ENCODE results near the gene SCIMP.
"Not testable (repeated sequence)": the region's sequence is repeated elsewhere in the genome, so short reads cannot be mapped to it uniquely, and the experiment has no call there.

Gene SCIMP

GRCh38 chr17:5225668-5226457, 8.8 kb downstream of the SCIMP start:
- TF ChIP-seq JUND (IDR thresholded peaks at IDR 0.05; ENCODE audit: low read depth) = no peak
- no peak for DNase-seq (ENCODE audit: low read depth in 1 of 2, low spot score in 1 of 2)
- in situ Hi-C loops (cut with HindIII; ENCODE audit: low pct_unique_long_range_greater_than_20kb, low sequenced_read_pairs) = no loop called here

GRCh38 chr17:5221912-5222311, 12.7 kb downstream of the SCIMP start:
- in situ Hi-C loops (cut with HindIII; ENCODE audit: low pct_unique_long_range_greater_than_20kb, low sequenced_read_pairs); DNase-seq (ENCODE audit: low read depth in 1 of 2, low spot score in 1 of 2): not testable (repeated sequence)

GRCh38 chr17:5220074-5220473, 14.6 kb downstream of the SCIMP start:
- in situ Hi-C loops (cut with HindIII; ENCODE audit: low pct_unique_long_range_greater_than_20kb, low sequenced_read_pairs) = no loop called here
- TF ChIP-seq JUND (IDR thresholded peaks at IDR 0.05; ENCODE audit: low read depth) = no peak
- DNase-seq (ENCODE audit: low read depth in 1 of 2, low spot score in 1 of 2) = no peak

GRCh38 chr17:5219536-5219935, 15.1 kb downstream of the SCIMP start:
- no peak for TF ChIP-seq JUND (IDR thresholded peaks at IDR 0.05; ENCODE audit: low read depth)
- in situ Hi-C loops (cut with HindIII; ENCODE audit: low pct_unique_long_range_greater_than_20kb, low sequenced_read_pairs) = no loop called here
- DNase-seq (ENCODE audit: low read depth in 1 of 2, low spot score in 1 of 2) = peak in 1 of 2 experiments; percentile 85

DNA sequence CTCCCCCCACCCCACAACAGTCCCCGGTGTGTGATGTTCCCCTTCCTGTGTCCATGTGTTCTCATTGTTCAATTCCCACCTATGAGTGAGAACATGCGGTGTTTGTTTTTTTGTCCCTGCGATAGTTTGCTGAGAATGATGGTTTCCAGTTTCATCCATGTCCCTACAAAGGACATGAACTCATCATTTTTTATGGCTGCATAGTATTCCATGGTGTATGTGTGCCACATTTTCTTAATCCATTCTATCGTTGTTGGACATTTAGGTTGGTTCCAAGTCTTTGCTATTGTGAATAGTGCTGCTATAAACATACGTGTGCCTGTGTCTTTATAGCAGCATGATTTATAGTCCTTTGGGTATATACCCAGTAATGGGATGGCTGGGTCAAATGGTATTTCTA, 17.1 kb downstream of the SCIMP start:
- DNase-seq (ENCODE audit: low read depth in 1 of 2, low spot score in 1 of 2); in situ Hi-C loops (cut with HindIII; ENCODE audit: low pct_unique_long_range_greater_than_20kb, low sequenced_read_pairs): not testable (repeated sequence)

- no peak for TF ChIP-seq JUND (IDR thresholded peaks at IDR 0.05; ENCODE audit: low read depth)
- no peak for DNase-seq (ENCODE audit: low read depth in 1 of 2, low spot score in 1 of 2)
- in situ Hi-C loops (cut with HindIII; ENCODE audit: low pct_unique_long_range_greater_than_20kb, low sequenced_read_pairs) = no loop called here
Observed at GRCh38 chr17:5211458-5211857, 23.2 kb downstream of the SCIMP start.

GRCh38 chr17:5210614-5211252, 23.9 kb downstream of the SCIMP start:
- in situ Hi-C loops (cut with HindIII; ENCODE audit: low pct_unique_long_range_greater_than_20kb, low sequenced_read_pairs) = no loop called here
- DNase-seq (ENCODE audit: low read depth in 1 of 2, low spot score in 1 of 2) = no peak
- TF ChIP-seq JUND (IDR thresholded peaks at IDR 0.05; ENCODE audit: low read depth) = no peak

- DNase-seq (ENCODE audit: low read depth in 1 of 2, low spot score in 1 of 2) = no peak
Observed at GRCh38 chr17:5210091-5210490, 24.6 kb downstream of the SCIMP start.

DNA sequence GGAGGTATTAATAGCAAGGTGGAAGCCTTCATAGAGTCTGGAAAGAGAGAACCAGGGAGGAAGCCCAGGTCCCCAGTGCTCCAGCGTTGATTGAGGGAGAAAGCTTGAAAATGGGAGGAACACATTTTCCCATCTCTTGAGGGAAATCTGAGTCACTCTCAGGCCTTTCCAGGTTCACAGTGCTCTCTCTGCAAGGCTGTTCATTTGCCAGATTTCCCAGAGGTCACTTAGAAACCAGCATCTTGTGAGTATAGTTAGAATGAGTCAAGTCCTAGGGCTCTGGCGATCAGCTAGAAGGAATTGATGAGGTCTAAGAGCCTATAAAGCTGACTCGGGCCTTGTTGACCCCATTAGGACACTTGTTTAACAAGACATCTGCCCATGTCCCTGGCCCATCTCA, 25.3 kb downstream of the SCIMP start:
- DNase-seq (ENCODE audit: low read depth in 1 of 2, low spot score in 1 of 2) = no peak
- no peak for TF ChIP-seq JUND (IDR thresholded peaks at IDR 0.05; ENCODE audit: low read depth)
- in situ Hi-C loops (cut with HindIII; ENCODE audit: low pct_unique_long_range_greater_than_20kb, low sequenced_read_pairs) = no loop called here

More at GRCh38 chr17:5210091-5210490, 24.6 kb downstream of the SCIMP start:
- no peak for TF ChIP-seq JUND (IDR thresholded peaks at IDR 0.05; ENCODE audit: low read depth)
- in situ Hi-C loops (cut with HindIII; ENCODE audit: low pct_unique_long_range_greater_than_20kb, low sequenced_read_pairs) = no loop called here

- in situ Hi-C loops (cut with HindIII; ENCODE audit: low pct_unique_long_range_greater_than_20kb, low sequenced_read_pairs) = no loop called here
- peak in 1 of 2 experiments; percentile 68 for DNase-seq (ENCODE audit: low read depth in 1 of 2, low spot score in 1 of 2)
- peak; percentile 46; the same call in 1 of the 2 replicates for TF ChIP-seq JUND (IDR thresholded peaks at IDR 0.05; ENCODE audit: low read depth)
Observed at GRCh38 chr17:5203908-5204294, 30.8 kb downstream of the SCIMP start.

- DNase-seq (ENCODE audit: low read depth in 1 of 2, low spot score in 1 of 2) = no peak
- no peak for TF ChIP-seq JUND (IDR thresholded peaks at IDR 0.05; ENCODE audit: low read depth)
- in situ Hi-C loops (cut with HindIII; ENCODE audit: low pct_unique_long_range_greater_than_20kb, low sequenced_read_pairs) = no loop called here
Observed at GRCh38 chr17:5203178-5203907, 31.3 kb downstream of the SCIMP start.

- in situ Hi-C loops (cut with HindIII; ENCODE audit: low pct_unique_long_range_greater_than_20kb, low sequenced_read_pairs) = no loop called here
- no peak for TF ChIP-seq JUND (IDR thresholded peaks at IDR 0.05; ENCODE audit: low read depth)
- DNase-seq (ENCODE audit: low read depth in 1 of 2, low spot score in 1 of 2) = peak in 1 of 2 experiments; percentile 87
Observed at GRCh38 chr17:5201011-5201410, 33.6 kb downstream of the SCIMP start.

DNA sequence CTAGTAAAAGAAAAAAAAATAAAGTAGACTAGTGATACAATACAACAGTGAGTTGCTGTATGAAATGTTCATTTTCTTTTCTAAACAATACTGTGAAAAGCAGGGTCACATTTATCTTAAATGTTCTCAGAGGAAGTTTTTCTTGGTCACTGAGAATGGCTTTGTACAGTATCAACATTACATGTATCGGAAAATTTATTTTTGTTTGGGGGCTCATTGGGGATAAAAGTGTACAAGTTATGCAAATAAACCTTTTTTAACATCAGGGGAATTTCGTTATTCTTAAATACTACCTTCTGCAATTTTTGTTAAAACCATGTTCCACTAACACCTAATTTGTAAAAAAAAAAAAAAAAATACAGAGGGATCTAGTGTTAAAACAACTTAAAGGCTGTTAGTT, 34.3 kb downstream of the SCIMP start:
- DNase-seq (ENCODE audit: low read depth in 1 of 2, low spot score in 1 of 2) = no peak
- in situ Hi-C loops (cut with HindIII; ENCODE audit: low pct_unique_long_range_greater_than_20kb, low sequenced_read_pairs) = no loop called here
- no peak for TF ChIP-seq JUND (IDR thresholded peaks at IDR 0.05; ENCODE audit: low read depth)
